GM12873 (cell line): ENCODE results near the gene RCOR2.

Source experiments
- TF ChIP-seq, protein P1 (sequence below): IDR thresholded peaks from 2 replicates; pipeline ENCODE4 v1.5.1; 2012; ENCODE audit warnings: low read depth, mild to moderate bottlenecking, moderate library complexity, low read length, control low read depth; ENCODE audit not compliant: insufficient read depth; ENCODE audit errors: missing control alignments

Gene RCOR2

DNA sequence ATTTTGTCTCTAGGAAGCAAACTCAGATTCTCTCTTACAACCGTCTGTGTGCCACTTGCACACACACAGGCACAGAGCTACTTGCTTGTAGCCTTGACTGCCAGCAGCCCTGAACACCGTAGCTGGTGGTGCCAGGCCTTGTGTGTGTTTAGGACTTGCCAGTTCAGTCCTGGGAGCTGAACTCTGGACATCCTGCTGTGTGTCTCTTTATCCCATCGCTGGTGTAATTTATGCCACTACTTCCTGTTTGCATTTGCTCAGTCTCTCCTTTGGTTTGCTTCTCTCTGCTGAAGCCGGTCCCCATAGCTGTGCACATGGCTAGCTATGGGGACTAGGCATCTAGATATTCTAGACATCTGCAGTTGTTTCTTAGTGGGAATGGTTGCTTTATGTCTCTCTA, 54.0 kb downstream of the RCOR2 start:
- TF ChIP-seq, protein P1, sequence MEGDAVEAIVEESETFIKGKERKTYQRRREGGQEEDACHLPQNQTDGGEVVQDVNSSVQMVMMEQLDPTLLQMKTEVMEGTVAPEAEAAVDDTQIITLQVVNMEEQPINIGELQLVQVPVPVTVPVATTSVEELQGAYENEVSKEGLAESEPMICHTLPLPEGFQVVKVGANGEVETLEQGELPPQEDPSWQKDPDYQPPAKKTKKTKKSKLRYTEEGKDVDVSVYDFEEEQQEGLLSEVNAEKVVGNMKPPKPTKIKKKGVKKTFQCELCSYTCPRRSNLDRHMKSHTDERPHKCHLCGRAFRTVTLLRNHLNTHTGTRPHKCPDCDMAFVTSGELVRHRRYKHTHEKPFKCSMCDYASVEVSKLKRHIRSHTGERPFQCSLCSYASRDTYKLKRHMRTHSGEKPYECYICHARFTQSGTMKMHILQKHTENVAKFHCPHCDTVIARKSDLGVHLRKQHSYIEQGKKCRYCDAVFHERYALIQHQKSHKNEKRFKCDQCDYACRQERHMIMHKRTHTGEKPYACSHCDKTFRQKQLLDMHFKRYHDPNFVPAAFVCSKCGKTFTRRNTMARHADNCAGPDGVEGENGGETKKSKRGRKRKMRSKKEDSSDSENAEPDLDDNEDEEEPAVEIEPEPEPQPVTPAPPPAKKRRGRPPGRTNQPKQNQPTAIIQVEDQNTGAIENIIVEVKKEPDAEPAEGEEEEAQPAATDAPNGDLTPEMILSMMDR, result no peak
